Left kidney (tissue), 8 donors: ENCODE measurements around the gene LVRN. TPM values are rescaled to one million over a fixed set of nuclear protein-coding genes. Genes with fewer than 3 reads are reported as not detected.
"Not testable (repeated sequence)": the region's sequence is repeated elsewhere in the genome, so short reads cannot be mapped to it uniquely, and the experiment has no call there.

ENCODE experiments used
- DNase-seq: peaks from one replicate; pipeline ENCODE4 v3.0.0-alpha.2; 2013
- long read RNA-seq, 8 donors: transcript quantifications; one replicate each; lab custom pipeline, GENCODE V29; 2026
- polyA plus RNA-seq: library from polyadenylated mRNA; unstranded; fragments of 120-200 nt; gene quantifications from one replicate; pipeline ENCODE4 v1.2.1, GENCODE V29; 2013; ENCODE audit not compliant: insufficient read length

LVRN gene
- polyA plus RNA-seq = 3.0 TPM
- long read RNA-seq, donor 1 = 0 reads
- long read RNA-seq, donor 2 = 0 reads
- long read RNA-seq, donor 3 = 0 reads
- long read RNA-seq, donor 4 = 0 reads
- long read RNA-seq, donor 5 = 0 reads
- long read RNA-seq, donor 6 = 0 reads
- long read RNA-seq, donor 7 = 0 reads
- long read RNA-seq, donor 8 = 0 reads

GRCh38 chr5:115962239-115962564 lies at the start of gene LVRN:
LVRN (plus strand) TSS chr5:115962475; CDS start chr5:115962618, 143 bp downstream.
- DNase-seq = no peak

GRCh38 chr5:115913623-115914400 lies 48.5 kb upstream of the LVRN start:
- DNase-seq = not testable (repeated sequence)

GRCh38 chr5:115920171-115920725 lies 42.0 kb upstream of the LVRN start:
- no peak for DNase-seq

GRCh38 chr5:115928578-115929407 lies 33.5 kb upstream of the LVRN start:
- DNase-seq = not testable (repeated sequence)

GRCh38 chr5:115930171-115930570 lies 32.1 kb upstream of the LVRN start:
- not testable (repeated sequence) for DNase-seq

- no peak for DNase-seq
Observed at GRCh38 chr5:115930630-115931337, 31.5 kb upstream of the LVRN start.

- DNase-seq = no peak
Observed at GRCh38 chr5:115932991-115933390, 29.3 kb upstream of the LVRN start.

GRCh38 chr5:115934388-115934974 lies 27.8 kb upstream of the LVRN start:
- no peak for DNase-seq

- DNase-seq = no peak
Observed at GRCh38 chr5:115936031-115936430, 26.2 kb upstream of the LVRN start.

GRCh38 chr5:115939059-115939458 lies 23.2 kb upstream of the LVRN start:
- no peak for DNase-seq

GRCh38 chr5:115940080-115940810 lies 22.0 kb upstream of the LVRN start:
- no peak for DNase-seq

- no peak for DNase-seq
Observed at GRCh38 chr5:115941051-115941675, 21.1 kb upstream of the LVRN start.

GRCh38 chr5:115944501-115944900 lies 17.8 kb upstream of the LVRN start:
- DNase-seq = no peak

GRCh38 chr5:115946655-115947054 lies 15.6 kb upstream of the LVRN start:
- DNase-seq = no peak

GRCh38 chr5:115947260-115947659 lies 15.0 kb upstream of the LVRN start:
- no peak for DNase-seq

GRCh38 chr5:115948091-115948534 lies 14.2 kb upstream of the LVRN start:
- no peak for DNase-seq

- no peak for DNase-seq
Observed at GRCh38 chr5:115949096-115949495, 13.2 kb upstream of the LVRN start.

- no peak for DNase-seq
Observed at GRCh38 chr5:115952588-115952987, 9.7 kb upstream of the LVRN start.

- DNase-seq = no peak
Observed at GRCh38 chr5:115954144-115954543, 8.1 kb upstream of the LVRN start.

- no peak for DNase-seq
Observed at GRCh38 chr5:115956957-115957356, 5.3 kb upstream of the LVRN start.
